K562 (cell line): ENCODE measurements around the gene STPG2. TPM values are rescaled to one million over a fixed set of nuclear protein-coding genes. Genes with fewer than 3 reads are reported as not detected.

Experiments used
- ATAC-seq: fragments of 200-7000 bp; cut with Tn5 transposase; 3 replicates; pipeline ENCODE4 v1.9.1; 2020; ENCODE audit warnings: moderate library complexity
- BruUV-seq: library from RNA; stranded (reverse); fragments of 400-500 nt; replicated peaks from 2 replicates; lab custom pipeline; 2021; lab: Mats Ljungman, UMichigan
- CTCF ChIA-PET: fragments of 300-600 bp; formaldehyde crosslinking; extraction: SDS; loops from one replicate; lab custom pipeline; 2021; ENCODE audit warnings: low intra/inter-chr PET ratio; lab: Yijun Ruan, JAX
- POLR2A ChIA-PET: fragments of 300-600, 350-650 bp; sonication (Branson Sonifier 250); formaldehyde crosslinking; extraction: SDS; loops from one replicate; lab custom pipeline; 2021; ENCODE audit warnings: antibody characterized with exemption, inconsistent platforms; lab: Yijun Ruan, JAX
- DNase-seq, 4 experiments: peaks; one replicate each; pipeline versions ENCODE4 v3.0.0 to v3.0.0-alpha.2; 2011 to 2018; ENCODE audit warnings: low spot score in 3 of 4, mixed read lengths in 3 of 4; ENCODE audit errors: extremely low read depth in 1 of 4
- FAIRE-seq: peaks from 2 replicates; lab custom pipeline; 2011; peaks lifted over from hg19 to GRCh38; lab: Jason Lieb, UNC
- H2AFZ ChIP-seq: 2 replicates; pipeline ENCODE4 v1.6.0; 2011; ENCODE audit warnings: low read depth, low read length, control low read depth, inconsistent platforms
- H3K27ac ChIP-seq: fragments of 200-600 bp; 3 replicates; pipeline ENCODE4 v1.8.0; 2011; ENCODE audit warnings: low read depth, mild to moderate bottlenecking, control low read depth, inconsistent platforms, low read length, moderate library complexity, mixed read lengths; ENCODE audit errors: extremely low read depth
- H3K27me3 ChIP-seq, 2 experiments: fragments of 300-600 bp in 1 of 2; 2 replicates in 1 of 2; 3 replicates in 1 of 2; pipeline versions ENCODE4 v1.6.0 to v1.8.0; 2011; ENCODE audit warnings: inconsistent platforms in 2 of 2, low read length in 2 of 2, mild to moderate bottlenecking in 1 of 2, mixed read lengths in 1 of 2, moderate library complexity in 1 of 2; ENCODE audit not compliant: control insufficient read depth in 2 of 2, insufficient read depth in 2 of 2
- H3K36me3 ChIP-seq: fragments of 300-600 bp; 3 replicates; pipeline ENCODE4 v1.8.0; 2011; ENCODE audit warnings: mild to moderate bottlenecking, low read length, inconsistent platforms; ENCODE audit not compliant: control insufficient read depth, insufficient read depth
- H3K4me1 ChIP-seq, 2 experiments: fragments of 200-600 bp in 1 of 2; replicated peaks in 1 of 2; 2 replicates in 1 of 2; 3 replicates in 1 of 2; pipeline versions ENCODE4 v1.5.1 to v1.8.0; 2011; ENCODE audit warnings: inconsistent platforms in 2 of 2, low read length in 2 of 2, mild to moderate bottlenecking in 1 of 2, mixed read lengths in 1 of 2, moderate library complexity in 1 of 2; ENCODE audit not compliant: control insufficient read depth in 2 of 2, insufficient read depth in 2 of 2
- H3K4me2 ChIP-seq: 2 replicates; pipeline ENCODE4 v1.6.1; 2011; ENCODE audit warnings: low read length, control low read depth, inconsistent platforms, mixed read lengths; ENCODE audit not compliant: insufficient read depth
- H3K4me3 ChIP-seq: fragments of 200-600 bp; sonication (generic), shearing (Covaris generic); 2 replicates; pipeline ENCODE4 v1.5.1; 2016; ENCODE audit warnings: control low read depth, inconsistent platforms
- H3K79me2 ChIP-seq: fragments of 200-600 bp; 3 replicates; pipeline ENCODE4 v1.8.0; 2011; ENCODE audit warnings: low read length, inconsistent platforms; ENCODE audit not compliant: control insufficient read depth, insufficient read depth
- H3K9ac ChIP-seq, 2 experiments: 2 replicates each; pipeline versions ENCODE4 v1.6.0 to v1.6.1; 2011; ENCODE audit warnings: low read depth in 2 of 2, low read length in 2 of 2, control low read depth in 1 of 2, inconsistent platforms in 1 of 2, mild to moderate bottlenecking in 1 of 2, mixed read lengths in 1 of 2; ENCODE audit not compliant: insufficient read depth in 1 of 2
- H3K9me1 ChIP-seq: one replicate; pipeline ENCODE4 v1.6.0; 2011; ENCODE audit warnings: inconsistent platforms, mild to moderate bottlenecking, low read length, moderate library complexity; ENCODE audit not compliant: control insufficient read depth, insufficient read depth
- H3K9me3 ChIP-seq: replicated peaks from 2 replicates; pipeline ENCODE4 v1.5.1; 2011; ENCODE audit warnings: low read depth, low read length, inconsistent platforms; ENCODE audit not compliant: control insufficient read depth, insufficient read depth
- H4K20me1 ChIP-seq: replicated peaks from 2 replicates; pipeline ENCODE4 v1.6.1; 2011; ENCODE audit warnings: low read length, inconsistent platforms, mixed read lengths; ENCODE audit not compliant: control insufficient read depth, insufficient read depth
- COPS2 ChIP-seq: fragments of 450-650 bp; conservative IDR thresholded peaks from 2 replicates; pipeline ENCODE4 v1.6.1; 2016; ENCODE audit warnings: mild to moderate bottlenecking, moderate library complexity
- EP300 ChIP-seq: IDR thresholded peaks from 2 replicates; pipeline ENCODE4 v1.6.1; 2012; ENCODE audit warnings: low read length, improper control_type of control experiment
- HLTF ChIP-seq: fragments of 450-650 bp; IDR thresholded peaks from 2 replicates; pipeline ENCODE4 v1.6.1; 2016
- LEF1 ChIP-seq: fragments of 450-650 bp; IDR thresholded peaks from 2 replicates; pipeline ENCODE4 v1.6.1; 2016; ENCODE audit warnings: mild to moderate bottlenecking
- RBM15 ChIP-seq: fragments of 200-400 bp; formaldehyde crosslinking; IDR thresholded peaks from 2 replicates; pipeline ENCODE4 v1.6.1; 2018; ENCODE audit warnings: mild to moderate bottlenecking, low read length, moderate library complexity; ENCODE audit not compliant: insufficient read depth
- SETDB1 ChIP-seq: IDR thresholded peaks from one replicate; pipeline ENCODE4 v1.6.1; 2012; ENCODE audit warnings: low read length, control low read depth, inconsistent platforms
- STAG1 ChIP-seq: sonication (generic); formaldehyde crosslinking; IDR thresholded peaks from 2 replicates; pipeline ENCODE4 v1.5.0; 2020; ENCODE audit warnings: missing genetic modification reagents, borderline replicate concordance
- WGBS: fragments of 100-300 bp; shearing (Covaris generic); methylation state at CpG from one replicate; pipeline ENCODE4 v1.1.6; 2016; ENCODE audit warnings: low coverage, mixed read lengths; ENCODE audit not compliant: insufficient coverage; ENCODE audit errors: missing lambda C conversion rate; 5-methylcytosine and 5-hydroxymethylcytosine counted together
- in situ Hi-C: fragments of 300-500 bp; cut with MboI; formaldehyde crosslinking; loops from 4 replicates; pipeline ENCODE4 v1.15.0; 2018; ENCODE audit warnings: inconsistent platforms, mixed read lengths
- intact Hi-C: fragments of 100-400 bp; cut with micrococcal nuclease; formaldehyde crosslinking; loops from 2 replicates; pipeline ENCODE4 v1.14.2; 2022
- polyA plus RNA-seq, 8 experiments: library from polyadenylated mRNA; depleted of rRNA in 4 of 8; stranded (reverse) in 5 of 8; unstranded in 3 of 8; fragments of >200 nt; fragmentation: Nextera tagmentation in 2 of 8; fragmentation: Illumina TruSeq in 1 of 8; extraction: Ambion mirVana in 2 of 8; extraction: Trizol in 1 of 8; gene quantifications; 2 replicates each; pipeline versions ENCODE4 v1.2.1 to v1.2.3, GENCODE V29; 2011 to 2014; ENCODE audit warnings: inconsistent platforms in 1 of 8, missing spikeins in 1 of 8
- total RNA-seq, 7 experiments: library from RNA; depleted of rRNA in 6 of 7; stranded (reverse); fragments of >200 nt in 6 of 7; fragmentation: Illumina TruSeq in 2 of 7; extraction: Trizol in 2 of 7; gene quantifications; 2 replicates each; pipeline versions ENCODE4 v1.2.1 to v1.2.3, GENCODE V29; 2011 to 2021; ENCODE audit warnings: low replicate concordance in 1 of 7
- TF ChIP-seq, protein P1 (sequence below): sonication (generic); formaldehyde crosslinking; IDR thresholded peaks from 2 replicates; pipeline ENCODE4 v1.8.1; 2023; ENCODE audit warnings: mild to moderate bottlenecking, missing genetic modification reagents
- TF ChIP-seq, protein P2 (sequence below): IDR thresholded peaks from 2 replicates; pipeline ENCODE4 v1.6.1; 2011; ENCODE audit not compliant: insufficient read length; ENCODE audit errors: extremely low read depth
- TF ChIP-seq, protein P3 (sequence below): sonication (generic); formaldehyde crosslinking; IDR thresholded peaks from 2 replicates; pipeline ENCODE4 v1.8.0; 2022; ENCODE audit warnings: mild to moderate bottlenecking, low read depth, missing genetic modification reagents
- TF ChIP-seq, protein P4 (sequence below): IDR thresholded peaks from 3 replicates; pipeline ENCODE4 v1.6.1; 2011; ENCODE audit warnings: borderline replicate concordance, mild to moderate bottlenecking; ENCODE audit not compliant: insufficient read length, insufficient read depth
- TF ChIP-seq, protein P5 (sequence below): fragments of 250-450 bp; sonication (Bioruptor Pico); IDR thresholded peaks from 2 replicates; pipeline ENCODE4 v1.8.0; 2022; ENCODE audit warnings: moderate library complexity, mild to moderate bottlenecking, inconsistent platforms
- TF ChIP-seq, protein P6 (sequence below): fragments of 200-400 bp; formaldehyde crosslinking; IDR thresholded peaks from 2 replicates; pipeline ENCODE4 v1.6.1; 2017; ENCODE audit warnings: mild to moderate bottlenecking, low read depth, low read length, moderate library complexity

Gene STPG2
- total and polyA plus RNA-seq, 9 of the 15 experiments (the other 6 are each of a cell fraction or from before 2014, with no cell fraction given) = not detected

DNA sequence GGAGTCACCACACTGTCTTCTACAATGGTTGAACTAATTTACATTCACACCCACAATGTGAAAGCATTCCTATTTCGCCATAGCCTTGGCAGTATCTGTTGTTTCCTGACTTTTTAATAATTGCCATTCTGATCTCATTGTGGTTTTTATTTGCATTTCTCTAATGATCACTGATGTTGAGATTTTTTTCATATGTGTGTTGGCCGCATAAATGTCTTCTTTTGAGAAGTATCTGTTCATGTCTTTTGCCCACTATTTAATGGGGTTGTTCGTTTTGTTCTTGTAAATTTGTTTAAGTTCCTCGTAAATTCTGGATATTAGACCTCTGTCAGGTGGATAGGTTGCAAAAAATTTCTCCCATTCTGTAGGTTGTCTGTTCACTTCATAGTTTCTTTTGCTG lies 519.1 kb downstream of the STPG2 start (continued):
- TF ChIP-seq COPS2 = no peak
- TF ChIP-seq, protein P1, sequence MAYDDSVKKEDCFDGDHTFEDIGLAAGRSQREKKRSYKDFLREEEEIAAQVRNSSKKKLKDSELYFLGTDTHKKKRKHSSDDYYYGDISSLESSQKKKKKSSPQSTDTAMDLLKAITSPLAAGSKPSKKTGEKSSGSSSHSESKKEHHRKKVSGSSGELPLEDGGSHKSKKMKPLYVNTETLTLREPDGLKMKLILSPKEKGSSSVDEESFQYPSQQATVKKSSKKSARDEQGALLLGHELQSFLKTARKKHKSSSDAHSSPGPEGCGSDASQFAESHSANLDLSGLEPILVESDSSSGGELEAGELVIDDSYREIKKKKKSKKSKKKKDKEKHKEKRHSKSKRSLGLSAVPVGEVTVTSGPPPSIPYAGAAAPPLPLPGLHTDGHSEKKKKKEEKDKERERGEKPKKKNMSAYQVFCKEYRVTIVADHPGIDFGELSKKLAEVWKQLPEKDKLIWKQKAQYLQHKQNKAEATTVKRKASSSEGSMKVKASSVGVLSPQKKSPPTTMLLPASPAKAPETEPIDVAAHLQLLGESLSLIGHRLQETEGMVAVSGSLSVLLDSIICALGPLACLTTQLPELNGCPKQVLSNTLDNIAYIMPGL = no peak
- TF ChIP-seq STAG1 (CRISPR knock-in tag) = no peak
- TF ChIP-seq, protein P2, sequence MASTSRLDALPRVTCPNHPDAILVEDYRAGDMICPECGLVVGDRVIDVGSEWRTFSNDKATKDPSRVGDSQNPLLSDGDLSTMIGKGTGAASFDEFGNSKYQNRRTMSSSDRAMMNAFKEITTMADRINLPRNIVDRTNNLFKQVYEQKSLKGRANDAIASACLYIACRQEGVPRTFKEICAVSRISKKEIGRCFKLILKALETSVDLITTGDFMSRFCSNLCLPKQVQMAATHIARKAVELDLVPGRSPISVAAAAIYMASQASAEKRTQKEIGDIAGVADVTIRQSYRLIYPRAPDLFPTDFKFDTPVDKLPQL = no peak
- no peak for TF ChIP-seq EP300
- TF ChIP-seq LEF1 = no peak
- TF ChIP-seq, all 486 proteins: peak for 0

DNA sequence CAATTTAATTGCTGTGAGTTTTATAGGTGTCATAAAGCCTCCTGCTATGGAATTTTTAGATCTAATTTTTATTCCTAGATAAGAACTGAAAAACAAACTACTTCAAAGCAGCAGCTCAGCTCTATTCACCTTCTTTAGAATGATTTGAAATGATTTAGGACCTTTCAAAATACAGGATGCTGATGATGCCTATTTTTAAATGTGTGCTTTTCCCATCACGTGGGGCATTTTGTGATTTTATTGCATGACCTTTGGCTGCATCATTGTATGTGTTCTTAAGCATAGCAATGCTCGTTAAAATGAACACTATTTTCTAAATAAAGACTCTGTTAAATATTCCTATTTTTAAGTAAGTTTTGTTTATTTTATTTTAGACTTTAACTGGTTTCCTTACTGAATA lies 537.3 kb downstream of the STPG2 start:
- H3K9ac ChIP-seq = no peak overlapping the region
- H2AFZ ChIP-seq = no peak overlapping the region
- BruUV-seq = no TSS peak

More for the DNA sequence above, 537.3 kb downstream of the STPG2 start:
- Histone ChIP-seq H3K9me3 (peaks cover under 1% of the 10 kb centered on the region; the same call in 1 of the 2 replicates), H3K9me1 (no peaks in the 10 kb centered on the region), H3K4me2 (no peak overlapping the region), H4K20me1 (no peaks in the 10 kb centered on the region), H3K4me1 (no peaks in the 10 kb centered on the region), H3K36me3 (no peaks in the 10 kb centered on the region), H3K27ac (no peak overlapping the region), H3K4me3 (no peak overlapping the region), H3K27me3 (no peaks in the 10 kb centered on the region), H3K79me2 (no peaks in the 10 kb centered on the region)
- ATAC-seq = no peak
- ChIA-PET CTCF (no interaction called here), POLR2A (no interaction called here)
- in situ Hi-C loops = no loop called here
- TF ChIP-seq, protein P3, sequence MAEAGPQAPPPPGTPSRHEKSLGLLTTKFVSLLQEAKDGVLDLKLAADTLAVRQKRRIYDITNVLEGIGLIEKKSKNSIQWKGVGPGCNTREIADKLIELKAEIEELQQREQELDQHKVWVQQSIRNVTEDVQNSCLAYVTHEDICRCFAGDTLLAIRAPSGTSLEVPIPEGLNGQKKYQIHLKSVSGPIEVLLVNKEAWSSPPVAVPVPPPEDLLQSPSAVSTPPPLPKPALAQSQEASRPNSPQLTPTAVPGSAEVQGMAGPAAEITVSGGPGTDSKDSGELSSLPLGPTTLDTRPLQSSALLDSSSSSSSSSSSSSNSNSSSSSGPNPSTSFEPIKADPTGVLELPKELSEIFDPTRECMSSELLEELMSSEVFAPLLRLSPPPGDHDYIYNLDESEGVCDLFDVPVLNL = no peak
- TF ChIP-seq RBM15 (no peak), SETDB1 (no peak), HLTF (no peak)
- TF ChIP-seq, protein P4, sequence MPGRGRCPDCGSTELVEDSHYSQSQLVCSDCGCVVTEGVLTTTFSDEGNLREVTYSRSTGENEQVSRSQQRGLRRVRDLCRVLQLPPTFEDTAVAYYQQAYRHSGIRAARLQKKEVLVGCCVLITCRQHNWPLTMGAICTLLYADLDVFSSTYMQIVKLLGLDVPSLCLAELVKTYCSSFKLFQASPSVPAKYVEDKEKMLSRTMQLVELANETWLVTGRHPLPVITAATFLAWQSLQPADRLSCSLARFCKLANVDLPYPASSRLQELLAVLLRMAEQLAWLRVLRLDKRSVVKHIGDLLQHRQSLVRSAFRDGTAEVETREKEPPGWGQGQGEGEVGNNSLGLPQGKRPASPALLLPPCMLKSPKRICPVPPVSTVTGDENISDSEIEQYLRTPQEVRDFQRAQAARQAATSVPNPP = no peak
- TF ChIP-seq, protein P5, sequence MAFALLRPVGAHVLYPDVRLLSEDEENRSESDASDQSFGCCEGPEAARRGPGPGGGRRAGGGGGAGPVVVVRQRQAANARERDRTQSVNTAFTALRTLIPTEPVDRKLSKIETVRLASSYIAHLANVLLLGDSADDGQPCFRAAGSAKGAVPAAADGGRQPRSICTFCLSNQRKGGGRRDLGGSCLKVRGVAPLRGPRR = no peak
- TF ChIP-seq, protein P6, sequence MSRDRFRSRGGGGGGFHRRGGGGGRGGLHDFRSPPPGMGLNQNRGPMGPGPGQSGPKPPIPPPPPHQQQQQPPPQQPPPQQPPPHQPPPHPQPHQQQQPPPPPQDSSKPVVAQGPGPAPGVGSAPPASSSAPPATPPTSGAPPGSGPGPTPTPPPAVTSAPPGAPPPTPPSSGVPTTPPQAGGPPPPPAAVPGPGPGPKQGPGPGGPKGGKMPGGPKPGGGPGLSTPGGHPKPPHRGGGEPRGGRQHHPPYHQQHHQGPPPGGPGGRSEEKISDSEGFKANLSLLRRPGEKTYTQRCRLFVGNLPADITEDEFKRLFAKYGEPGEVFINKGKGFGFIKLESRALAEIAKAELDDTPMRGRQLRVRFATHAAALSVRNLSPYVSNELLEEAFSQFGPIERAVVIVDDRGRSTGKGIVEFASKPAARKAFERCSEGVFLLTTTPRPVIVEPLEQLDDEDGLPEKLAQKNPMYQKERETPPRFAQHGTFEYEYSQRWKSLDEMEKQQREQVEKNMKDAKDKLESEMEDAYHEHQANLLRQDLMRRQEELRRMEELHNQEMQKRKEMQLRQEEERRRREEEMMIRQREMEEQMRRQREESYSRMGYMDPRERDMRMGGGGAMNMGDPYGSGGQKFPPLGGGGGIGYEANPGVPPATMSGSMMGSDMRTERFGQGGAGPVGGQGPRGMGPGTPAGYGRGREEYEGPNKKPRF = no peak
- intact Hi-C loops = no loop called here
- no peak for FAIRE-seq
- no peak for DNase-seq
- 0% methylated on average over 2 of the region's 2 CpGs for WGBS
